GM21723 (cell line): Measurements from ENCODE around the gene IGFBP3.
"Not testable (repeated sequence)": the region's sequence is repeated elsewhere in the genome, so short reads cannot be mapped to it uniquely, and the experiment has no call there.

Source experiments
- ATAC-seq: cut with Tn5 transposase; IDR thresholded peaks from one replicate; pipeline ENCODE4 v1.9.1; 2021; ENCODE audit warnings: mild to moderate bottlenecking, moderate library complexity; ENCODE audit not compliant: unreplicated experiment

IGFBP3 gene, protein sequence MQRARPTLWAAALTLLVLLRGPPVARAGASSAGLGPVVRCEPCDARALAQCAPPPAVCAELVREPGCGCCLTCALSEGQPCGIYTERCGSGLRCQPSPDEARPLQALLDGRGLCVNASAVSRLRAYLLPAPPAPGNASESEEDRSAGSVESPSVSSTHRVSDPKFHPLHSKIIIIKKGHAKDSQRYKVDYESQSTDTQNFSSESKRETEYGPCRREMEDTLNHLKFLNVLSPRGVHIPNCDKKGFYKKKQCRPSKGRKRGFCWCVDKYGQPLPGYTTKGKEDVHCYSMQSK

DNA sequence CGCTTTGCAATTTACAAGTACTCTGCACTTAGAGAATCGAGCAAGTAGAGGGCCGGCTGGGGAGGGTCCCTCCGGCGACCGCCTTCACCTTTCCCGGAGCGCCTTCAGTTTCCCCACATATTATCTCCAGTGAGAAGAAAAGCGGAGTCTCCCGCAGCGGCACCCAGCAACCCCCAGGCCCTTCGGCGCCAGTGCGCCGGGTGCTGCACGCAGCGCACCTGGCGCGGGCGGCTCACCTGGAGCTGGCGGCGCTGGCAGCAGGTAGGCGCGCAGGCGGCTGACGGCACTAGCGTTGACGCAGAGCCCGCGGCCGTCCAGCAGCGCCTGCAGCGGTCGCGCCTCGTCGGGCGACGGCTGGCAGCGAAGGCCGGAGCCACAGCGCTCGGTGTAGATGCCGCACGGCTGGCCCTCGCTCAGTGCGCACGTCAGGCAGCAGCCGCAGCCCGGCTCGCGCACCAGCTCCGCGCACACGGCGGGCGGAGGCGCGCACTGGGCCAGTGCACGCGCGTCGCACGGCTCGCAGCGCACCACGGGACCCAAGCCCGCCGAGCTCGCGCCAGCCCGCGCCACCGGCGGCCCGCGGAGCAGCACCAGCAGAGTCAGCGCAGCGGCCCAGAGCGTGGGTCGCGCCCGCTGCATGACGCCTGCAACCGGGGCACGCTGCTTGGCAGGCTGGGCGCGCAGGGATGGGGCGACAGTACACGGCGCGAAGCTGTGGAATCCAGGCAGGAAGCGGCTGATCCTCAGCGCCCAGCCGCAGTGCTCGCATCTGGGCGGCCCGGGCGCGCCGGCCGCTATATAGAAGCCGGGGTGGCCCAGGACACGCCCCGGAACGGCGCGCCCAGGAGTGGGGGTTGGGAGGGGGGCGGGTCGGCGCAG, at the start of gene IGFBP3:
IGFBP3 (minus strand) TSS at position 771 of the 879 bp plus-strand sequence; CDS start at position 639, 132 bp downstream.
- no peak for ATAC-seq

DNA sequence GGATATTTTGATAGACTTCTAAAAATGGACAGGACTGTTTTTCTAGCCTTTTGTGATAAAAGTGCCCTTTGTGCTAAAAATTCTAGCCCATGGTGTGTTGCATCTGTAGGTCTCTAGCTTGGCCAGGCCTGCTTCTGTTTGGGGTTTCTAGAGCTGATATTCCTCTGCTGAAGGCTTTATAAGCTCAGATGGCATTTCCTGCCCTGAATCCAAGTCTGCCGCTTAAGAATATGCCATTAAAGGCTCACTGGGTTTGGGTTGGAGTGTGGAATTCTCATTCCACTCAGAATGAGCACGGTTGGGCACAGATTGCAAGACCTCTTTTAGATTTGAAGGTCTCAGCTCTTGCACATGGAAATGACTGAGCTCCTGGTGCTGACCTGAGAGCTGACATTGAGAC, 49.4 kb upstream of the IGFBP3 start:
- ATAC-seq: no peak

DNA sequence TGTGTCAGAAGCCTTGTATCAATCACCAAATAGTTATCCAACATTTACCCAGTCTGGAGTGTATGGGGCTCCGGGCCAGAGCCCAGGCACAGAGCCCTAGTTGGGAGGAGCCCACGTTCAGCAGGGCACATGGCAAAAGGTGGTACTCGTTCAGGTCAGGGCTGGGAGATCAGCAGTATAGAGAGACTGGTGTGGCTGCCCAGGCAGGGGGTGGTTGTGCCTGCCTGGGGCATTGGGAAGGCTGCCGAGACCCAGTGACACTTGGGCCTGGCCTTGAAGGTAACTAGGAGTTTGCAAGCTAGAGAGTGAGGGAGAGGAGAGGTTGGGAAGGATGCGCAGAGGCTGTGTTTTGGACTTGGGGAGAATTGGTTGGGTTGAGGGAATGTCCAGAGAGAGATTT, 48.9 kb upstream of the IGFBP3 start:
- ATAC-seq: no peak

GRCh38 chr7:45968856-45969541, 47.9 kb upstream of the IGFBP3 start:
- no peak for ATAC-seq

- ATAC-seq: no peak
Measured at GRCh38 chr7:45968312-45968711, 47.2 kb upstream of the IGFBP3 start.

GRCh38 chr7:45967591-45968157, 46.6 kb upstream of the IGFBP3 start:
- ATAC-seq: no peak

- ATAC-seq: no peak
Measured at GRCh38 chr7:45962861-45963260, 41.8 kb upstream of the IGFBP3 start.

DNA sequence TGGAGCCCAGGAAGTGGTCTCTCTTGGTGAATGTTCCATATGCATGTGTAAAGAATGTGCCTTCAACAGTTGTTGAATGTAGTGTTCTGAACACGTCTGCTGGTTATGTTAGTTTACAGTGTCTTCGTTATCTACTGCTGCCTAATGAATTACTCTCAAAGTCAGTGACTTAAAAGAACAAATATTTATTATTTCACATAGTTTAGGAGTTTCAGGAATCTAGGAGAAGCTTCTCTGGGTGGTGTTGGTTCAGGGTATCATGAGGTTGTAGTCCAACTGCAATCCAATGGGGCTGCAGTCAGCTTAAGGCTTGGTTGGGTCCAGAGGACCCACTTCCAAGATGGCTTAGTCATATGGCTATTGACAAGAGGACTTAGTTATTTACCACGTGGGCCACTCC, 36.6 kb upstream of the IGFBP3 start:
- no peak for ATAC-seq

- ATAC-seq: no peak
Measured at GRCh38 chr7:45955286-45955685, 34.2 kb upstream of the IGFBP3 start.

GRCh38 chr7:45953055-45953454, 32.0 kb upstream of the IGFBP3 start:
- not testable (repeated sequence) for ATAC-seq

DNA sequence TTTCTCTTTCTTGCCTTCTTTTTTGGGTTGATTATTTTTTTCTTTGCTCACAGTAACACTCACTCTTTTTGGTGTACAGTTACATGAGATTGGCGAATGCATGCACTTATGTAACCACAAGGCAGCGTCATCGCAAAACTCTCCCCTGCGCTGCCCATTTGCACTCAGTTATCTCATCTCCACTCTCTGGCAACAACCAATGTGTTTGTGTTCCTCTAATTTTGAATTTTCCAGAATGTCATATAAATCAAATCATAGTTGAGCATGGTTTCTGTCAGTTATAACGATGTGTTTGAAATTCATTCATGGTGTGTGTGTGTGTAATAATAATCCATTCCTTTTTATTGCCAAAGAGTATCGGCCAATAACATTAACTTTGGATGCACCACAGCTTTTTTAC, 23.0 kb upstream of the IGFBP3 start:
- no peak for ATAC-seq

- no peak for ATAC-seq
Measured at GRCh38 chr7:45940939-45941338, 19.9 kb upstream of the IGFBP3 start.

GRCh38 chr7:45940237-45940781, 19.2 kb upstream of the IGFBP3 start:
- not testable (repeated sequence) for ATAC-seq

DNA sequence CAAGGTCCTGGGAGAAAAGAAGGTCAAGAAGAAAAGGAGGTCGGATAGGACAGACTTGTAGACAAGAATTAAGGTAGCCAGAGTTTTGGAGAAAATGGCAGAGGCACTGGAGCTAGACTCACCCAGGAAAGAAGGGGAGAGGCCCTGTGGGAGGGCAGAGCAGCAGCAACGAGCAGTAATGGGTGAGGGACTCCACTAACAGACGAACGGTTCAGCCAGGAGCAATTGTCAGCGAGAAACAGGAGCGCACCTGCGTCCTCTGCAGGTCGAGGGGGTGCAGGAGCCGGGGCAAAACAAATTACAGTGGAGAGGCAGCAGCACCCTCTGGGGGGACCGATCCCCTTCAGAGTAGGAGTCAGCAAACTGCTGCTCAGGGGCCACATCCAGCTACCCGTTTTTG, 18.5 kb upstream of the IGFBP3 start:
- ATAC-seq: no peak

- ATAC-seq: no peak
Measured at GRCh38 chr7:45938626-45939302, 17.7 kb upstream of the IGFBP3 start.

GRCh38 chr7:45937862-45938261, 16.8 kb upstream of the IGFBP3 start:
- no peak for ATAC-seq

GRCh38 chr7:45937301-45937700, 16.2 kb upstream of the IGFBP3 start:
- ATAC-seq: no peak

GRCh38 chr7:45930967-45931366, 9.9 kb upstream of the IGFBP3 start:
- ATAC-seq: no peak

DNA sequence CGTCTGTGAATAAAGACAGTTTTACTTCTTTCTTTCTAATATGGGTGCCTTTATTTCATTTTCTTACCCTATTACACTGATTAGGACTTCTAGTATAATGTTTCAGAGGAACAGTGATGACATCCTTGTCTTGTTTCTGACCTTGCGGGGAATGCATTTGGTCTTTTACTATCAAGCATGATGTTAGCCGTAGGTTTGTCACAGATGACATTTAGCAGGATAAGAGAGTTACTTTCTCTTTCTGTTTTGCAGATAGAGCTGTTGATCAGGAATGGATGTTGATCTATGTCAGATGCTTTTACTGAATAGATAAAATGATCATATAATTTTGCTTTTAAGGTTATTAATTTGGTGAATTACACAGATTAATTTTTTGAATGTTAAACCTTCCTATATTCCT, 6.6 kb upstream of the IGFBP3 start:
- ATAC-seq: no peak

GRCh38 chr7:45924283-45924682, 3.2 kb upstream of the IGFBP3 start:
- no peak for ATAC-seq
